ENCODE measurements around the gene MYH3.

- TF ChIP-seq CTCF (IDR thresholded peaks at IDR 0.05; ENCODE audit: low read depth, low read length) = peak; percentile 55
- no peak for TF ChIP-seq EZH2phosphoT487 (IDR thresholded peaks at IDR 0.05; ENCODE audit: low read depth)
Observed at GRCh38 chr17:10614536-10615155, 42.5 kb downstream of the MYH3 start.
